H9 (cell line): ENCODE results near the gene ZNF641. TPM values are rescaled to one million over a fixed set of nuclear protein-coding genes. Genes with fewer than 3 reads are reported as not detected.

Source experiments
- DNase-seq: peaks from one replicate; pipeline ENCODE4 v3.0.0-alpha.2; 2017
- H2AFZ ChIP-seq: one replicate; pipeline ENCODE4 v1.6.1; 2013; ENCODE audit warnings: mild to moderate bottlenecking, low read length, control low read depth, moderate library complexity
- H2AK5ac ChIP-seq: 2 replicates; pipeline ENCODE4 v1.6.1; 2013; ENCODE audit warnings: low read length, control low read depth, mixed read lengths; ENCODE audit not compliant: insufficient read length
- H2BK120ac ChIP-seq: one replicate; pipeline ENCODE4 v1.6.1; 2013; ENCODE audit warnings: low read depth, mild to moderate bottlenecking, low read length, control low read depth, inconsistent platforms; ENCODE audit not compliant: poor library complexity, severe bottlenecking
- H2BK12ac ChIP-seq: 2 replicates; pipeline ENCODE4 v1.6.1; 2013; ENCODE audit warnings: low read length, control low read depth, mixed read lengths, low read depth; ENCODE audit not compliant: insufficient read length
- H2BK15ac ChIP-seq: 2 replicates; pipeline ENCODE4 v1.6.1; 2013; ENCODE audit warnings: low read depth, low read length, control low read depth
- H2BK20ac ChIP-seq: one replicate; pipeline ENCODE4 v1.6.1; 2013; ENCODE audit warnings: low read depth, mild to moderate bottlenecking, low read length, control low read depth, inconsistent platforms; ENCODE audit not compliant: poor library complexity, severe bottlenecking
- H2BK5ac ChIP-seq: 2 replicates; pipeline ENCODE4 v1.6.1; 2013; ENCODE audit warnings: low read length, control low read depth, mixed read lengths; ENCODE audit not compliant: insufficient read length
- H3K14ac ChIP-seq: 2 replicates; pipeline ENCODE4 v1.6.1; 2013; ENCODE audit warnings: low read length, control low read depth; ENCODE audit not compliant: insufficient read depth
- H3K18ac ChIP-seq: 2 replicates; pipeline ENCODE4 v1.6.1; 2013; ENCODE audit warnings: low read depth, mild to moderate bottlenecking, mixed read lengths, low read length, control low read depth; ENCODE audit not compliant: insufficient read length
- H3K23ac ChIP-seq: 2 replicates; pipeline ENCODE4 v1.6.1; 2013; ENCODE audit warnings: low read length, control low read depth, mixed read lengths, low read depth; ENCODE audit not compliant: insufficient read length
- H3K23me2 ChIP-seq: 2 replicates; pipeline ENCODE4 v1.6.1; 2013; ENCODE audit warnings: low read depth, mild to moderate bottlenecking, mixed read lengths, low read length, control low read depth; ENCODE audit not compliant: insufficient read length, poor library complexity, severe bottlenecking
- H3K27ac ChIP-seq: 2 replicates; pipeline ENCODE4 v1.5.1; 2013; ENCODE audit warnings: low read length, control low read depth, mixed read lengths, low read depth; ENCODE audit not compliant: insufficient read length
- H3K27me3 ChIP-seq: 2 replicates; pipeline ENCODE4 v1.6.1; 2013; ENCODE audit warnings: low read length, control low read depth, inconsistent platforms; ENCODE audit not compliant: insufficient read depth
- H3K4ac ChIP-seq: 2 replicates; pipeline ENCODE4 v1.6.1; 2013; ENCODE audit warnings: low read depth, mild to moderate bottlenecking, control low read depth, inconsistent platforms, low read length, moderate library complexity
- H3K4me1 ChIP-seq: 2 replicates; pipeline ENCODE4 v1.6.1; 2013; ENCODE audit warnings: low read length, control low read depth, inconsistent platforms; ENCODE audit not compliant: insufficient read depth
- H3K4me2 ChIP-seq: 2 replicates; pipeline ENCODE4 v1.6.1; 2013; ENCODE audit warnings: low read length, control low read depth, mixed read lengths; ENCODE audit not compliant: insufficient read length, insufficient read depth
- H3K56ac ChIP-seq: 2 replicates; pipeline ENCODE4 v1.6.1; 2013; ENCODE audit warnings: low read depth, mild to moderate bottlenecking, mixed read lengths, low read length, control low read depth; ENCODE audit not compliant: insufficient read length
- H3K79me1 ChIP-seq: 2 replicates; pipeline ENCODE4 v1.6.1; 2013; ENCODE audit warnings: low read depth, mild to moderate bottlenecking, moderate library complexity, low read length, control low read depth, inconsistent platforms; ENCODE audit not compliant: insufficient read depth, poor library complexity, severe bottlenecking
- H3K79me2 ChIP-seq: 2 replicates; pipeline ENCODE4 v1.6.1; 2013; ENCODE audit warnings: low read length, control low read depth, inconsistent platforms; ENCODE audit not compliant: insufficient read depth
- H3K9ac ChIP-seq: 2 replicates; pipeline ENCODE4 v1.6.1; 2013; ENCODE audit warnings: low read length, control low read depth, mixed read lengths; ENCODE audit not compliant: insufficient read length; ENCODE audit errors: extremely low read depth
- H3K9me3 ChIP-seq: one replicate; pipeline ENCODE4 v1.6.1; 2013; ENCODE audit warnings: low read depth, low read length, inconsistent platforms; ENCODE audit not compliant: control insufficient read depth
- H3T11ph ChIP-seq: one replicate; pipeline ENCODE4 v1.6.1; 2013; ENCODE audit warnings: mild to moderate bottlenecking, low read length, control low read depth, inconsistent platforms
- H4K20me1 ChIP-seq: one replicate; pipeline ENCODE4 v1.6.1; 2013; ENCODE audit not compliant: control insufficient read depth, insufficient read length, insufficient read depth
- H4K5ac ChIP-seq: 2 replicates; pipeline ENCODE4 v1.6.1; 2013; ENCODE audit warnings: low read depth, mild to moderate bottlenecking, mixed read lengths, low read length, control low read depth; ENCODE audit not compliant: insufficient read length
- H4K8ac ChIP-seq: replicated peaks from 2 replicates; pipeline ENCODE4 v1.6.1; 2013; ENCODE audit warnings: low read length, control low read depth, mixed read lengths, low read depth; ENCODE audit not compliant: insufficient read length
- H4K91ac ChIP-seq: 2 replicates; pipeline ENCODE4 v1.6.1; 2013; ENCODE audit warnings: low read depth, mild to moderate bottlenecking, moderate library complexity, mixed read lengths, low read length, control low read depth; ENCODE audit not compliant: insufficient read length
- H3K27ac Mint-ChIP-seq, 3 experiments: 2 replicates in 2 of 3; 3 replicates in 1 of 3; pipeline ENCODE4 v1.8.0; 2020 to 2021; ENCODE audit warnings: mixed read lengths in 3 of 3, mild to moderate bottlenecking in 1 of 3, moderate library complexity in 1 of 3
- H3K27me3 Mint-ChIP-seq: 2 replicates; pipeline ENCODE4 v1.8.0; 2021; ENCODE audit warnings: low read depth, mild to moderate bottlenecking, moderate library complexity, mixed read lengths
- H3K36me3 Mint-ChIP-seq, 3 experiments: 2 replicates in 2 of 3; 3 replicates in 1 of 3; pipeline ENCODE4 v1.8.0; 2020 to 2021; ENCODE audit warnings: low read depth in 3 of 3, mixed read lengths in 3 of 3; ENCODE audit not compliant: insufficient read depth in 1 of 3
- H3K4me1 Mint-ChIP-seq, 2 experiments: 2 replicates each; pipeline ENCODE4 v1.8.0; 2020; ENCODE audit warnings: mixed read lengths in 2 of 2
- H3K4me3 Mint-ChIP-seq, 2 experiments: 2 replicates in 1 of 2; 3 replicates in 1 of 2; pipeline ENCODE4 v1.8.0; 2020 to 2021; ENCODE audit warnings: mild to moderate bottlenecking in 2 of 2, mixed read lengths in 2 of 2, moderate library complexity in 1 of 2
- H3K9me3 Mint-ChIP-seq, 2 experiments: 2 replicates in 1 of 2; 3 replicates in 1 of 2; pipeline ENCODE4 v1.8.0; 2020; ENCODE audit warnings: mild to moderate bottlenecking in 2 of 2, mixed read lengths in 2 of 2, moderate library complexity in 1 of 2
- CTCF ChIP-seq: fragments of 200-600 bp; sonication (generic); conservative IDR thresholded peaks from 3 replicates; pipeline ENCODE4 v1.8.0; 2021; ENCODE audit warnings: antibody characterized with exemption, mild to moderate bottlenecking
- WGBS: extraction: QIAGEN DNeasy Blood & Tissue Kit; methylation state at CpG from one replicate; pipeline ENCODE4 v1.1.7; 2013; ENCODE audit warnings: missing lambda C conversion rate, low lambda C conversion rate, mixed read lengths; ENCODE audit not compliant: insufficient read length; ENCODE audit errors: extremely low coverage; 5-methylcytosine and 5-hydroxymethylcytosine counted together
- total RNA-seq: library from RNA; stranded (reverse); gene quantifications from 2 replicates; pipeline ENCODE4 v1.2.1, GENCODE V29; 2021

Gene ZNF641
- total RNA-seq, 1 experiment from 2014 or later: 8.5 TPM

- Histone ChIP-seq H2BK12ac (no peak overlapping the region), H3K4me2 (no peak overlapping the region), H3K27me3 (no peaks in the 10 kb centered on the region), H4K20me1 (no peaks in the 10 kb centered on the region), H3K23me2 (no peaks in the 10 kb centered on the region), H3K79me2 (no peaks in the 10 kb centered on the region), H4K91ac (no peak overlapping the region), H3K56ac (no peak overlapping the region), H3K9ac (no peak overlapping the region), H3K27ac (no peak overlapping the region), H2BK20ac (no peak overlapping the region), H2AFZ (no peak overlapping the region), H2BK15ac (no peak overlapping the region), H3T11ph (no peak overlapping the region), H3K79me1 (no peaks in the 10 kb centered on the region), H2AK5ac (no peak overlapping the region), H3K4ac (no peak overlapping the region), H3K23ac (no peak overlapping the region), H4K5ac (no peak overlapping the region), H2BK120ac (no peak overlapping the region), H3K4me1 (no peaks in the 10 kb centered on the region), H4K8ac (no peak overlapping the region), H3K9me3 (no peaks in the 10 kb centered on the region), H3K18ac (no peak overlapping the region), H2BK5ac (no peak overlapping the region), H3K14ac (no peak overlapping the region)
- Mint-ChIP-seq H3K9me3 (peaks cover 0 to 46% of the 10 kb centered on the region in 2 experiments; a peak in 3 of 5 replicates), H3K4me3 (no peak overlapping the region), H3K27ac (no peak overlapping the region), H3K4me1 (no peaks in the 10 kb centered on the region), H3K36me3 (no peaks in the 10 kb centered on the region), H3K27me3 (peaks cover 8% of the 10 kb centered on the region)
- no peak for TF ChIP-seq CTCF
- DNase-seq: no peak
- WGBS: no CpG with 5 or more reads among the region's 3 CpGs
Measured at GRCh38 chr12:48311313-48311712, 39.4 kb downstream of the ZNF641 start.
